HEK293 (cell line): ENCODE measurements around the gene ST3GAL2.
A peak's percentile ranks its signal among the peaks of the same experiment; 100 is the strongest.

ENCODE experiments used
- CTCF ChIA-PET: fragments of 350-600 bp; formaldehyde crosslinking; extraction: SDS; loops from one replicate; lab custom pipeline; 2021; ENCODE audit warnings: antibody characterized with exemption; lab: Yijun Ruan, JAX
- POLR2A ChIA-PET: fragments of 300-600 bp; formaldehyde crosslinking; extraction: SDS; loops from one replicate; lab custom pipeline; 2020; ENCODE audit warnings: antibody characterized with exemption, inconsistent platforms; lab: Yijun Ruan, JAX
- H3K27ac ChIP-seq: fragments of 200-500 bp; sonication (Bioruptor generic); 2 replicates; pipeline ENCODE4 v1.5.1; 2014; ENCODE audit warnings: low read depth, low read length, control low read depth, inconsistent platforms; ENCODE audit errors: extremely low read depth
- H3K36me3 ChIP-seq, 2 experiments: fragments of 200-500 bp in 1 of 2; sonication (Bioruptor generic) in 1 of 2; 1 replicate in 1 of 2; 2 replicates in 1 of 2; pipeline ENCODE4 v1.5.1; 2014 to 2017; ENCODE audit warnings: inconsistent platforms in 2 of 2, low read length in 2 of 2; ENCODE audit not compliant: control insufficient read depth in 2 of 2, insufficient read depth in 1 of 2
- H3K4me1 ChIP-seq: fragments of 200-500 bp; sonication (Bioruptor generic); 2 replicates; pipeline ENCODE4 v1.5.1; 2014; ENCODE audit warnings: mild to moderate bottlenecking, low read length, inconsistent platforms; ENCODE audit not compliant: control insufficient read depth, insufficient read depth
- H3K4me3 ChIP-seq: 2 replicates; pipeline ENCODE4 v1.5.1; 2011; ENCODE audit warnings: low read depth, mild to moderate bottlenecking, control low read depth, low read length, moderate library complexity
- H3K9me3 ChIP-seq: fragments of 200-500 bp; sonication (Bioruptor generic); 2 replicates; pipeline ENCODE4 v1.5.1; 2014; ENCODE audit warnings: low read depth, low read length, inconsistent platforms; ENCODE audit not compliant: control insufficient read depth, insufficient read depth
- MZF1 ChIP-seq: fragments of 450-650 bp; formaldehyde crosslinking; IDR thresholded peaks from 2 replicates; pipeline ENCODE4 v1.5.1; 2017; ENCODE audit warnings: missing biosample characterization, missing genetic modification characterization, borderline replicate concordance
- SETDB1 ChIP-seq: IDR thresholded peaks from one replicate; pipeline ENCODE4 v1.6.1; 2017; ENCODE audit warnings: mild to moderate bottlenecking, low read length, moderate library complexity, mixed read lengths; ENCODE audit not compliant: insufficient read length
- SP7 ChIP-seq: fragments of 450-650 bp; formaldehyde crosslinking; IDR thresholded peaks from 2 replicates; pipeline ENCODE4 v1.5.1; 2016; ENCODE audit warnings: missing biosample characterization, missing genetic modification characterization
- WT1 ChIP-seq: fragments of 450-650 bp; formaldehyde crosslinking; IDR thresholded peaks from 2 replicates; pipeline ENCODE4 v1.5.1; 2016; ENCODE audit warnings: missing biosample characterization, missing genetic modification characterization
- ZBTB20 ChIP-seq: fragments of 450-650 bp; formaldehyde crosslinking; IDR thresholded peaks from 2 replicates; pipeline ENCODE4 v1.5.1; 2016; ENCODE audit warnings: missing biosample characterization, missing genetic modification characterization
- ZFP3 ChIP-seq: fragments of 450-650 bp; formaldehyde crosslinking; IDR thresholded peaks from 2 replicates; pipeline ENCODE4 v1.5.1; 2016; ENCODE audit warnings: low read depth, missing biosample characterization, missing genetic modification characterization
- ZFP69B ChIP-seq: fragments of 450-650 bp; formaldehyde crosslinking; IDR thresholded peaks from 2 replicates; pipeline ENCODE4 v1.5.1; 2016; ENCODE audit warnings: missing biosample characterization, missing genetic modification characterization
- ZNF274 ChIP-seq, 2 experiments: fragments of 200-500 bp in 1 of 2; fragments of 450-650 bp in 1 of 2; sonication (Bioruptor generic) in 1 of 2; formaldehyde crosslinking in 1 of 2; IDR thresholded peaks; 2 replicates each; pipeline versions ENCODE4 v1.5.1 to v1.6.1; 2014 to 2016; ENCODE audit warnings: borderline replicate concordance in 1 of 2, inconsistent platforms in 1 of 2, low read length in 1 of 2, missing biosample characterization in 1 of 2, missing genetic modification characterization in 1 of 2
- ZNF366 ChIP-seq: fragments of 450-650 bp; formaldehyde crosslinking; conservative IDR thresholded peaks from 2 replicates; pipeline ENCODE4 v1.5.1; 2016; ENCODE audit warnings: missing biosample characterization, missing genetic modification characterization
- ZNF391 ChIP-seq: fragments of 450-650 bp; formaldehyde crosslinking; IDR thresholded peaks from 2 replicates; pipeline ENCODE4 v1.5.1; 2016; ENCODE audit warnings: low read depth, missing biosample characterization, missing genetic modification characterization, borderline replicate concordance
- ZNF529 ChIP-seq: fragments of 450-650 bp; formaldehyde crosslinking; IDR thresholded peaks from 2 replicates; pipeline ENCODE4 v1.5.1; 2017; ENCODE audit warnings: missing genetic modification characterization, missing biosample characterization; ENCODE audit not compliant: insufficient replicate concordance
- ZNF544 ChIP-seq: fragments of 450-650 bp; formaldehyde crosslinking; IDR thresholded peaks from 2 replicates; pipeline ENCODE4 v1.5.0; 2017; ENCODE audit warnings: missing biosample characterization, missing genetic modification characterization
- ZNF555 ChIP-seq: fragments of 450-650 bp; formaldehyde crosslinking; conservative IDR thresholded peaks from 2 replicates; pipeline ENCODE4 v1.5.1; 2017; ENCODE audit warnings: missing biosample characterization, mild to moderate bottlenecking, missing genetic modification characterization, inconsistent platforms
- ZNF610 ChIP-seq: fragments of 450-650 bp; formaldehyde crosslinking; IDR thresholded peaks from 2 replicates; pipeline ENCODE4 v1.5.1; 2016; ENCODE audit warnings: missing biosample characterization, missing genetic modification characterization, borderline replicate concordance
- ZNF624 ChIP-seq: fragments of 450-650 bp; formaldehyde crosslinking; IDR thresholded peaks from 2 replicates; pipeline ENCODE4 v1.5.1; 2017; ENCODE audit warnings: missing biosample characterization, missing genetic modification characterization
- ZNF629 ChIP-seq: fragments of 450-650 bp; formaldehyde crosslinking; IDR thresholded peaks from 2 replicates; pipeline ENCODE4 v1.5.1; 2017; ENCODE audit warnings: missing biosample characterization, missing genetic modification characterization
- ZNF701 ChIP-seq: fragments of 450-650 bp; formaldehyde crosslinking; IDR thresholded peaks from 2 replicates; pipeline ENCODE4 v1.5.1; 2016; ENCODE audit warnings: missing biosample characterization, missing genetic modification characterization
- ZNF777 ChIP-seq: fragments of 450-650 bp; formaldehyde crosslinking; IDR thresholded peaks from 2 replicates; pipeline ENCODE4 v1.5.1; 2017; ENCODE audit warnings: missing biosample characterization, missing genetic modification characterization, borderline replicate concordance
- ZNF785 ChIP-seq: fragments of 450-650 bp; formaldehyde crosslinking; IDR thresholded peaks from 2 replicates; pipeline ENCODE4 v1.5.1; 2016; ENCODE audit warnings: missing biosample characterization, missing genetic modification characterization
- ZNF792 ChIP-seq: fragments of 450-650 bp; formaldehyde crosslinking; IDR thresholded peaks from 2 replicates; pipeline ENCODE4 v1.5.1; 2016; ENCODE audit warnings: missing biosample characterization, missing genetic modification characterization
- ZSCAN16 ChIP-seq: fragments of 450-650 bp; formaldehyde crosslinking; IDR thresholded peaks from 2 replicates; pipeline ENCODE4 v1.5.1; 2016; ENCODE audit warnings: missing biosample characterization, missing genetic modification characterization
- TF ChIP-seq, protein P1 (sequence below): fragments of 450-650 bp; formaldehyde crosslinking; IDR thresholded peaks from 2 replicates; pipeline ENCODE4 v1.5.1; 2017; ENCODE audit warnings: missing biosample characterization, mild to moderate bottlenecking, missing genetic modification characterization, moderate library complexity
- TF ChIP-seq, protein P2 (sequence below): fragments of 450-650 bp; formaldehyde crosslinking; IDR thresholded peaks from 2 replicates; pipeline ENCODE4 v1.5.1; 2016; ENCODE audit warnings: missing biosample characterization, missing genetic modification characterization
- TF ChIP-seq, protein P3 (sequence below): fragments of 450-650 bp; formaldehyde crosslinking; IDR thresholded peaks from 2 replicates; pipeline ENCODE4 v1.5.1; 2017; ENCODE audit warnings: missing biosample characterization, missing genetic modification characterization

ST3GAL2 gene

DNA sequence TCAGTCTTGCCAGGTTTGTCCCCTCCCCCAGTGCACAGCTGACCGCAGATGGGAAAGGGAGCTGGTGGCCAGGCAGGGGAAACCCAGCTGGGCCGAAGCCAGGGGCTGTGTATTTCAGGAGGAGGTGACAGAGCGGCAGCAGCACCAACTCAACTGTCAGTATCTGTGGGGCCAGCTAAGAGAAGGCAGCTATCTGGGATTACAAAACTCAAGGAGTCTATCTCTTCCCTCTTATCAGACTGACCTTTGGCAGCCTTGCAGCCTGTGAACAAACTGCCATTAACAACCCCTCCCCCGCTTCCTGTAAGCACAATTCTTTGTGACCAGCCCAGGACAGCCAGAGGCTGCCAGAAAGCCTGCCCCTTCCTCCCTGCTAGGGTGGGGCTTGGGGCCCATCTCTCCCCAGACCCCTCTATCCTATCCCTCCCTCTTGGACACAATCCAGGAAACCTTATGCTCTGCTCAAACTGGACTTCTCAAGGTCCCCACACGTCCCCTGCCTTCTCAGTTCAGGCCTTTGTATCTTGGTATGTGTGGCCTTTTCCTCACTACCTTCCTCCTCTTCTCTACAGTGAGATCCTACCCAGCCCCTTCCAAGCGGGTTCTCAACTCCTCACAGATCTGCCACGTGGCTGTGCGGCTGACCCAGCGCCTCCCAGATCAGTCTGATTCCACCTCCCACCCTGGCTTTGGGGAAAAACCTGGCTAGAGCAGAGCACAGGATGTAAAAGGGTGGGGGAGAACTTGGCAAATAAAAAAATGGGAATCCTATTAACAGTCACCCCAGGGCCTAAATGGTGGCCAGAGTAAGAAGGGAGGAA is 10.5 kb downstream of the ST3GAL2 start (continued):
- TF ChIP-seq, protein P1, sequence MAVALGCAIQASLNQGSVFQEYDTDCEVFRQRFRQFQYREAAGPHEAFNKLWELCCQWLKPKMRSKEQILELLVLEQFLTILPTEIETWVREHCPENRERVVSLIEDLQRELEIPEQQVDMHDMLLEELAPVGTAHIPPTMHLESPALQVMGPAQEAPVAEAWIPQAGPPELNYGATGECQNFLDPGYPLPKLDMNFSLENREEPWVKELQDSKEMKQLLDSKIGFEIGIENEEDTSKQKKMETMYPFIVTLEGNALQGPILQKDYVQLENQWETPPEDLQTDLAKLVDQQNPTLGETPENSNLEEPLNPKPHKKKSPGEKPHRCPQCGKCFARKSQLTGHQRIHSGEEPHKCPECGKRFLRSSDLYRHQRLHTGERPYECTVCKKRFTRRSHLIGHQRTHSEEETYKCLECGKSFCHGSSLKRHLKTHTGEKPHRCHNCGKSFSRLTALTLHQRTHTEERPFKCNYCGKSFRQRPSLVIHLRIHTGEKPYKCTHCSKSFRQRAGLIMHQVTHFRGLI (tag by site-specific recombination) = 0 out of 2 replicates have a peak, but pooled peaks have one; percentile 26
- TF ChIP-seq SP7 (tag by site-specific recombination) (peak; percentile 66), ZNF629 (tag by site-specific recombination) (peak; percentile 41; the same call in 1 of the 2 replicates), ZBTB20 (tag by site-specific recombination) (peak; percentile 93), ZNF701 (no peak), ZFP69B (tag by site-specific recombination) (peak; percentile 63; the same call in 1 of the 2 replicates)

DNA sequence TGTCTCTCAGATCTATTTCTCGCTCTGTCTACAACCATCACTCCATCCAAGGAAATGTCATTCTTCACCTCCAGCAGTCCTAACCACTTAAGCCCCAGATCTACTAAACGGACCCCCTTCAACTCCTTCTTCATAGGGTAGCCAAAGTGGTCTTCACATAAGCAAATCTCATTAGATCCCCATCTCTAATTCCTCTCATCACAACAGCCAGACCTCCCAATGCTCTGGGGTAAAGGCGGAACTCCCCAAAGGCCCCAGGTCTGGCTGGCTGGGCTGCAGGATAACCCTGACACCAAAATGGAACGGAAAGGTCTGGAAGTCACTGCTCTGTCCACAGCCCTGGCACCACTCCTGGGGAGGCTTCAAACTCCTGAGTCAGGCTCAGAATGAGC is 11.1 kb downstream of the ST3GAL2 start:
- Histone ChIP-seq H3K9me3 (no peaks in the 10 kb centered on the region), H3K27ac (peak overlapping the region; percentile 65), H3K4me3 (no peak overlapping the region), H3K36me3 (peaks cover 0 to 6% of the 10 kb centered on the region in 2 experiments; a peak in 1 of 3 replicates)
- TF ChIP-seq ZNF792 (tag by site-specific recombination) = no peak
- TF ChIP-seq ZSCAN16 (tag by site-specific recombination) = no peak
- TF ChIP-seq ZNF544 (tag by site-specific recombination) = no peak
- TF ChIP-seq, protein P2, sequence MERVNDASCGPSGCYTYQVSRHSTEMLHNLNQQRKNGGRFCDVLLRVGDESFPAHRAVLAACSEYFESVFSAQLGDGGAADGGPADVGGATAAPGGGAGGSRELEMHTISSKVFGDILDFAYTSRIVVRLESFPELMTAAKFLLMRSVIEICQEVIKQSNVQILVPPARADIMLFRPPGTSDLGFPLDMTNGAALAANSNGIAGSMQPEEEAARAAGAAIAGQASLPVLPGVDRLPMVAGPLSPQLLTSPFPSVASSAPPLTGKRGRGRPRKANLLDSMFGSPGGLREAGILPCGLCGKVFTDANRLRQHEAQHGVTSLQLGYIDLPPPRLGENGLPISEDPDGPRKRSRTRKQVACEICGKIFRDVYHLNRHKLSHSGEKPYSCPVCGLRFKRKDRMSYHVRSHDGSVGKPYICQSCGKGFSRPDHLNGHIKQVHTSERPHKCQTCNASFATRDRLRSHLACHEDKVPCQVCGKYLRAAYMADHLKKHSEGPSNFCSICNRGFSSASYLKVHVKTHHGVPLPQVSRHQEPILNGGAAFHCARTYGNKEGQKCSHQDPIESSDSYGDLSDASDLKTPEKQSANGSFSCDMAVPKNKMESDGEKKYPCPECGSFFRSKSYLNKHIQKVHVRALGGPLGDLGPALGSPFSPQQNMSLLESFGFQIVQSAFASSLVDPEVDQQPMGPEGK (tag by site-specific recombination) = no peak
- no peak for TF ChIP-seq ZNF624 (tag by site-specific recombination)
- TF ChIP-seq ZNF555 (tag by site-specific recombination) = no peak
- TF ChIP-seq ZNF777 (tag by site-specific recombination) = no peak
- no peak for TF ChIP-seq ZFP3 (tag by site-specific recombination)
- no peak for TF ChIP-seq WT1
- no peak for TF ChIP-seq ZNF785 (tag by site-specific recombination)
- TF ChIP-seq ZNF610 = no peak
- no peak for TF ChIP-seq ZNF274 (IDR thresholded peaks at IDR 0.05; ENCODE audit: low read length)
- TF ChIP-seq ZNF274 (tag by site-specific recombination; IDR thresholded peaks at IDR 0.05; ENCODE audit: borderline replicate concordance) = no peak
- TF ChIP-seq, protein P3, sequence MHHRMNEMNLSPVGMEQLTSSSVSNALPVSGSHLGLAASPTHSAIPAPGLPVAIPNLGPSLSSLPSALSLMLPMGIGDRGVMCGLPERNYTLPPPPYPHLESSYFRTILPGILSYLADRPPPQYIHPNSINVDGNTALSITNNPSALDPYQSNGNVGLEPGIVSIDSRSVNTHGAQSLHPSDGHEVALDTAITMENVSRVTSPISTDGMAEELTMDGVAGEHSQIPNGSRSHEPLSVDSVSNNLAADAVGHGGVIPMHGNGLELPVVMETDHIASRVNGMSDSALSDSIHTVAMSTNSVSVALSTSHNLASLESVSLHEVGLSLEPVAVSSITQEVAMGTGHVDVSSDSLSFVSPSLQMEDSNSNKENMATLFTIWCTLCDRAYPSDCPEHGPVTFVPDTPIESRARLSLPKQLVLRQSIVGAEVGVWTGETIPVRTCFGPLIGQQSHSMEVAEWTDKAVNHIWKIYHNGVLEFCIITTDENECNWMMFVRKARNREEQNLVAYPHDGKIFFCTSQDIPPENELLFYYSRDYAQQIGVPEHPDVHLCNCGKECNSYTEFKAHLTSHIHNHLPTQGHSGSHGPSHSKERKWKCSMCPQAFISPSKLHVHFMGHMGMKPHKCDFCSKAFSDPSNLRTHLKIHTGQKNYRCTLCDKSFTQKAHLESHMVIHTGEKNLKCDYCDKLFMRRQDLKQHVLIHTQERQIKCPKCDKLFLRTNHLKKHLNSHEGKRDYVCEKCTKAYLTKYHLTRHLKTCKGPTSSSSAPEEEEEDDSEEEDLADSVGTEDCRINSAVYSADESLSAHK (tag by site-specific recombination) = no peak
- no peak for TF ChIP-seq ZNF366
- no peak for TF ChIP-seq SETDB1
- no peak for TF ChIP-seq MZF1 (tag by site-specific recombination)
- no peak for TF ChIP-seq ZNF391
- TF ChIP-seq ZNF529 (tag by site-specific recombination) = no peak
- TF ChIP-seq, all 188 proteins: peak for 0
- peaks cover 22% of the 10 kb centered on the region for H3K4me1 ChIP-seq
- ChIA-PET CTCF (interaction anchor here (0.6 kb wide), 1 partner anchor 1403 kb away, joined by 3 read pairs; no protein-coding TSS in a partner anchor), POLR2A (interaction anchor here (0.6 to 1.5 kb wide), 10 partner anchors 9 to 139 kb away, joined by 3 to 12 read pairs (median 6); partner anchors contain the start of genes DDX19A and ST3GAL2)
